22Rv1 (cell line): Measurements from ENCODE around the gene WDR33.

ENCODE experiments used
- H3K27ac ChIP-seq: fragments of 450-650 bp; 2 replicates; pipeline ENCODE4 v1.5.1; 2017
- ZFX ChIP-seq: fragments of 450-650 bp; IDR thresholded peaks from 2 replicates; pipeline ENCODE4 v1.6.1; 2017; ENCODE audit warnings: antibody characterized with exemption, borderline replicate concordance
- TF ChIP-seq, protein P1 (sequence below): fragments of 450-650 bp; IDR thresholded peaks from 2 replicates; pipeline ENCODE4 v1.5.1; 2017; ENCODE audit warnings: mild to moderate bottlenecking

WDR33 gene

DNA sequence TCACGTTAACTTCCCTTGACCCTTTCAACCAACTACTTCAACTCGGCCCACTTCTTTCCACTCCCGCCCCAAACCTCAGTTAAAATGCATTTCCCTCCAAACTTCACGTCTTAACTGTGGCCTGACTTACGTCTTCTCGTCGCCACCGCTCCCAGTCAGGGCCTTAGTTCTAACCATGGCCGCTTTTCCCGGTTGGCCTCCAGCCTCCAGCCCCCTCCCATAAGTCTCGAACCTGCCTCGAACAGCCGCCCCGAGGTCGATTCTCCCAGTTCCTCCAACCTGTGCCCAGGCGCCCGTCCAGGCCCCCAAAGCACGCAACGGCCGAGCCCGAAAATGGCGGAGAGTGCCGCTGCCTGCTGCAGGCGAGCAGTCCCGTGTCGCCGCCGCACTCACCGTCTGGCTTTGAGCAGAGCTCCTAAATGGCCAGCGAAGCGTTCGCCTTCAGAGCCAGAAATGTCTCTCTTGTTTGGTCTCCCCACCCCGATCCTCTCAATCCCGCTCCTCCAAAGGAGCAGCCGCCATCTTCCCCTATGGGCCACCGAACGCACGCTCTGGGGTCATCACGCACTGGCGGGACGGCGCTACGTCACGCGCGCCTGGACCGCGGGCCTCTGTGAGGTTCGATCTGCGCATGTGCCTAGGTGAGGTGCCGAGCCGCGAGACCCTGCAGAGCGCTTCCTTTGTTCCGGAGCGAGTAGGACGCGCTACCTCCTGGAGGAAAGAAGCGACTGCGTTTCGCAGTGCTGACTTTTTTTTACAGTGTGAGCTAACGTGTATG is at the start of gene WDR33:
TSS of gene WDR33 (minus strand) at position 553 of the 778 bp plus-strand sequence. CDS start 40,190 bp downstream, outside the sequence.
- TF ChIP-seq, protein P1, sequence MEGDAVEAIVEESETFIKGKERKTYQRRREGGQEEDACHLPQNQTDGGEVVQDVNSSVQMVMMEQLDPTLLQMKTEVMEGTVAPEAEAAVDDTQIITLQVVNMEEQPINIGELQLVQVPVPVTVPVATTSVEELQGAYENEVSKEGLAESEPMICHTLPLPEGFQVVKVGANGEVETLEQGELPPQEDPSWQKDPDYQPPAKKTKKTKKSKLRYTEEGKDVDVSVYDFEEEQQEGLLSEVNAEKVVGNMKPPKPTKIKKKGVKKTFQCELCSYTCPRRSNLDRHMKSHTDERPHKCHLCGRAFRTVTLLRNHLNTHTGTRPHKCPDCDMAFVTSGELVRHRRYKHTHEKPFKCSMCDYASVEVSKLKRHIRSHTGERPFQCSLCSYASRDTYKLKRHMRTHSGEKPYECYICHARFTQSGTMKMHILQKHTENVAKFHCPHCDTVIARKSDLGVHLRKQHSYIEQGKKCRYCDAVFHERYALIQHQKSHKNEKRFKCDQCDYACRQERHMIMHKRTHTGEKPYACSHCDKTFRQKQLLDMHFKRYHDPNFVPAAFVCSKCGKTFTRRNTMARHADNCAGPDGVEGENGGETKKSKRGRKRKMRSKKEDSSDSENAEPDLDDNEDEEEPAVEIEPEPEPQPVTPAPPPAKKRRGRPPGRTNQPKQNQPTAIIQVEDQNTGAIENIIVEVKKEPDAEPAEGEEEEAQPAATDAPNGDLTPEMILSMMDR: no peak
- TF ChIP-seq ZFX: no peak
- peak within 1 kb of the TSS; percentile 74 for H3K27ac ChIP-seq

DNA sequence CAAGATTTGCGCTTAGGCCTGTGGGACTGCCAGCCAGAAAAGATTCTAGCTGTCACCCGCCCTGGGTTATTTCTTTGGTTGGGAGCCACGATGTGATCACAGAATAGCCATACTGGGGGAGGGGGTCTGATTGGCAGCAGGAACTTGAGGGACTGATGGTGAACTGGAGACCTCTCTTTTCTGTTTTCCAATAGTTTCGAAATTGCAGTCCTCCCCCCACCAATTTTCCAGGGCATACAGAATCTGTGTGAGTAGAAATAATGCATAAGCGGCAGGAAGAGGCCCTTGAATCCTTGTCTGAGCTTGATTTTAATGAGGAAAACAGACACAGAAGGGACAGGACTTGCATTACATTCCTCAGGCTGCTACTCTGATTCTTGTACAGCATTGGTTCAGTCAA is 49.2 kb upstream of the WDR33 start:
- peak overlapping the region; percentile 71 for H3K27ac ChIP-seq
- TF ChIP-seq, protein P1: no peak
- no peak for TF ChIP-seq ZFX

DNA sequence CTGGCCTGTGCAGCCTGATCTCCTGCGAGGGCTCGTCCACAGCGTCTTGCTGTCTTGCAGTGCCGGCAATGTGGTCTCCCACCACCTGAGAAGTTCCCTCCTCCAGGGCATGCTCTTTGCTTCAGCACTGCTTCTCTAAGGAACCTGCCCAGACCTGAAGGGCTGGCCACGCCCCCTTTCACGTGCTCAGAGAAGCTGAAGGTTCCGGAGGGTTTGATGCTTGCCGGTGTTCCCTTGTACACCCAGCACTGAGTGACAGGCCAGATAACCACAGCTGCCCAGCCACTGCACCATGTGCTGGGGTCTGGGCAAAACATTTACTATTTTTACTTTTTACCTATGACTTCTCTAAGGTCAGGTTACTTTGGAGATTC is 48.7 kb upstream of the WDR33 start:
- TF ChIP-seq ZFX: no peak
- TF ChIP-seq, protein P1: no peak
- peak overlapping the region; percentile 71 for H3K27ac ChIP-seq

DNA sequence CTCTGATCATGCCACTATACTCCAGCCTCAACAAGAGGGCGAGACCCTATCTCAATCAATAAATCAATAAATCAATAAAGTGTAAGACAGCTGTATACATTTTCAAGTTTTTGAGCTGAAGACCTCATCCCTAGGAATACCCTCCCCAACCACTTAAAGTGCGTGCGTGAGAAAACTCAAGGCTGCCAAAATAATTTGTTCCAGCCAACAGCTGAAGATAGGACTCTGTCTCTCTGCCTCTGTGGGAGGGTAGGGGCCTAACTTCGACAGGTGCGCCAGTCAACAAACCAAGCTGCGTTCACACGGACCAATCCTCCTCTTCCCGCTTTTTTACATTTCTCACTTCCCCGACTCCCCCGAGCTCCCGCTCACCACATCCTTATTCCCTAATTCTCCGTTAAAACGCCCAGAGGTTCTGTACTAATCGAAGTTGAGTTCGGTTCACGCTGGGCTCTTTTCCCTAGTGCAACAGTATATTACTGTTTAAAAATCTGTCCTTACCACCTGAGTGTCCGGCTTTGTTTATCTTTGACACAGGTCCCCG is 46.4 kb upstream of the WDR33 start:
- H3K27ac ChIP-seq: peak overlapping the region; percentile 71
- TF ChIP-seq, protein P1: no peak
- TF ChIP-seq ZFX: no peak

DNA sequence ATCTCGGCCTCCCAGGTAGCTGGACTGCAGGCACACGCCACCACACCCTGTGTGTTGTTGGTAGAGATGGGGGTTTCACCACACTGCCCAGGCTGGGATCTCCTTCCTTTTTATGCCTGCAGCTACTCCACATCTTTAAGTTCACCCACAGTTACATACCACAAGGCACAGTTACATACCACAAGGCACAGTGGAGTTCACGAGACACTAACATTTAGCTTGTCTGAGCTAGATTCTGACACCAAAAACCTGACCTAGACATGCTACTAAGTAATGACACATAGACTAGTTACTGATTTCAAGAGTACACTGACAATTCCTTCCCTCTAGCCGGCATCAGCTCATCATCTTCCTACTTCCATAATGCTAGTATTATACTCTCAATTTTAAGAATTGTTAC is 42.7 kb upstream of the WDR33 start:
- H3K27ac ChIP-seq: no peak overlapping the region
- TF ChIP-seq, protein P1: no peak
- TF ChIP-seq ZFX: no peak

DNA sequence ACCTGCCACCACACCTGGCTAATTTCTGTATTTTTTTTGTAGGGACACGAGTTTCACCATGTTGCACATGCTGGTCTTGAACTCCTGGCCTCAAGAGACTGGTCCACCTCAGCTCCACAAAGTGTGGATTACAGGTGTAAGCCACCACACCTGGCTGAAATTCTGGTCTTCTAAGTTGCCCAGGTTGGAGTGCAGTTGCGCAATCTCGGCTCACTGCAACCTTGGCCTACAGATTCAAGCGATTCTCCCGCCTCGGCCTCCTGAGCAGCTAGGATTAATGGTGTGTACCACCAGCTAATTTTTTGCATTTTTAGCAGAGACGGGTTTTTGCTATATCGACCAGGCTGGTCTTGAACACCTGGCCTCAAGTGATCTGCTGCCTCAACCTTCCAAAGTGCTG is 41.4 kb upstream of the WDR33 start:
- H3K27ac ChIP-seq: no peak overlapping the region
- TF ChIP-seq, protein P1: no peak
- TF ChIP-seq ZFX: no peak

DNA sequence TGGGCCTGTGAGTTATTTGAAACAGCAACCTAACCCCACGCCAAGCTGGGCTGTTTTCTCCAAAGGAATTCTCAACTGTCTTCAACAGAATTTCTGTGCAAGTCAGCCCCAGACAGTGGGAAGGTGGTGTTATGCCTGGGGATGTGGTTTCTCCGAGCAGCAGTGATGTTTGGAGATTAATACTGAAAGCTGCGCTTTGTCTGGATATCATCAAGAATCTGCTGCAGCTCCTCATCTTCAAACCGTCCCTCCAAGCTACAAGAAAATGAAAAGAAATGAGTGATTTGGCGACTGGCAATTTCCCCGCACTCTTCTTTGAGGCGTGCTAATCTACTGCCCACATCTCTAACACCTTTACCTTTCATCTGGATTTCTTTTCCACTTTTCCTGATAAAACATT is 37.0 kb upstream of the WDR33 start:
- TF ChIP-seq, protein P1: no peak
- no peak for TF ChIP-seq ZFX
- H3K27ac ChIP-seq: no peak overlapping the region
